OCI-LY3 (cell line): ENCODE measurements around the gene AMN.

Experiments
- H2AFZ ChIP-seq: fragments of 200-600, 300-600 bp; shearing (Covaris generic); 2 replicates; pipeline ENCODE4 v1.6.0; 2014; ENCODE audit warnings: antibody characterized with exemption, low read depth, low read length
- H3K27ac ChIP-seq: fragments of 200-600, 300-600 bp; sonication (generic); 2 replicates; pipeline ENCODE4 v1.5.1; 2014; ENCODE audit warnings: mild to moderate bottlenecking, low read length, moderate library complexity, mixed read lengths
- H3K27me3 ChIP-seq: fragments of 200-600, 300-600 bp; sonication (generic); 2 replicates; pipeline ENCODE4 v1.6.1; 2014; ENCODE audit warnings: low read depth, low read length, mixed read lengths
- H3K36me3 ChIP-seq: fragments of 200-600, 300-600 bp; sonication (generic); replicated peaks from 2 replicates; pipeline ENCODE3; 2014; ENCODE audit warnings: low read depth, low read length, mixed read lengths
- H3K4me1 ChIP-seq: fragments of 300-600, 200-600 bp; sonication (generic); 2 replicates; pipeline ENCODE4 v1.6.1; 2014; ENCODE audit warnings: low read length, mixed read lengths
- H3K4me2 ChIP-seq: fragments of 200-600, 300-600 bp; sonication (generic); 2 replicates; pipeline ENCODE4 v1.6.1; 2014; ENCODE audit warnings: low read length, mixed read lengths
- H3K4me3 ChIP-seq: fragments of 300-600, 200-600 bp; sonication (generic); 2 replicates; pipeline ENCODE4 v1.5.1; 2014; ENCODE audit warnings: antibody characterized with exemption, mild to moderate bottlenecking, low read length, moderate library complexity
- H3K79me2 ChIP-seq: fragments of 300-600, 200-600 bp; shearing (Covaris generic); 2 replicates; pipeline ENCODE4 v1.6.1; 2014; ENCODE audit warnings: mild to moderate bottlenecking, low read length, mixed read lengths
- H3K9ac ChIP-seq: fragments of 300-600, 200-600 bp; shearing (Covaris generic); 2 replicates; pipeline ENCODE4 v1.6.0; 2014; ENCODE audit warnings: mild to moderate bottlenecking, low read length, moderate library complexity
- H3K9me3 ChIP-seq: fragments of 200-600, 300-600 bp; shearing (Covaris generic); 2 replicates; pipeline ENCODE4 v1.6.1; 2014; ENCODE audit warnings: low read length, mixed read lengths; ENCODE audit not compliant: insufficient read depth
- H4K20me1 ChIP-seq: fragments of 200-600, 300-600 bp; sonication (generic); 2 replicates; pipeline ENCODE4 v1.6.1; 2016; ENCODE audit warnings: low read length, mixed read lengths; ENCODE audit not compliant: insufficient read depth
- EZH2phosphoT487 ChIP-seq: fragments of 200-600 bp; shearing (Covaris generic); IDR thresholded peaks from 2 replicates; pipeline ENCODE4 v1.6.1; 2018; ENCODE audit warnings: antibody characterized with exemption, mixed run types, low read depth
- TF ChIP-seq, protein P1 (sequence below): fragments of 200-600, 300-600 bp; sonication (generic); IDR thresholded peaks from 2 replicates; pipeline ENCODE4 v1.5.1; 2014; ENCODE audit warnings: antibody characterized with exemption, low read length, low read depth

The AMN gene

DNA sequence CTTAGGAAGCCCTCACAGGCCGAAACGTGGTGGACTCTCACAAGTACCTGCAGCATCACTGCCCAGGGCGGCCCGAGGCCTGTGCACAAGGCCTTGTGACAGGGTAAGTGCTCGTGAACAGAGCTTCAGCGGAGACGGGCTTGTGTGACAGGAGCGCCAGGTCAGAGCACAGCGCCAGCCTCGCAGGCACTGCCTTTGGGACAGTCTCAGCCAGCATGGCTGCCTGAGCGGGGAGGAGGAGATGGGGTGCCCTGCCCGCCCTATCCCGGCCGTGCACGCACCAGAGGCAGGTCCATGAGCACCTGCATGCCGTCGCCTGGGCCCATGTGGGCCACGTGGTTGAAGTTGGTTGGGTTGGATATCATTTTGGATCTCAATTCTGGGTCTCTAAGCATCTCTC lies 16.9 kb downstream of the AMN start:
- Histone ChIP-seq H3K27ac (no peak overlapping the region), H3K4me3 (no peak overlapping the region), H3K4me1 (peaks cover 14% of the 10 kb centered on the region), H3K27me3 (0 out of 2 replicates have a peak, but pooled peaks cover 6% of the 10 kb centered on the region), H3K36me3 (no peaks in the 10 kb centered on the region), H2AFZ (no peak overlapping the region), H3K9ac (no peak overlapping the region), H3K4me2 (no peak overlapping the region), H3K79me2 (no peaks in the 10 kb centered on the region), H4K20me1 (no peaks in the 10 kb centered on the region), H3K9me3 (no peaks in the 10 kb centered on the region)
- TF ChIP-seq, protein P1, sequence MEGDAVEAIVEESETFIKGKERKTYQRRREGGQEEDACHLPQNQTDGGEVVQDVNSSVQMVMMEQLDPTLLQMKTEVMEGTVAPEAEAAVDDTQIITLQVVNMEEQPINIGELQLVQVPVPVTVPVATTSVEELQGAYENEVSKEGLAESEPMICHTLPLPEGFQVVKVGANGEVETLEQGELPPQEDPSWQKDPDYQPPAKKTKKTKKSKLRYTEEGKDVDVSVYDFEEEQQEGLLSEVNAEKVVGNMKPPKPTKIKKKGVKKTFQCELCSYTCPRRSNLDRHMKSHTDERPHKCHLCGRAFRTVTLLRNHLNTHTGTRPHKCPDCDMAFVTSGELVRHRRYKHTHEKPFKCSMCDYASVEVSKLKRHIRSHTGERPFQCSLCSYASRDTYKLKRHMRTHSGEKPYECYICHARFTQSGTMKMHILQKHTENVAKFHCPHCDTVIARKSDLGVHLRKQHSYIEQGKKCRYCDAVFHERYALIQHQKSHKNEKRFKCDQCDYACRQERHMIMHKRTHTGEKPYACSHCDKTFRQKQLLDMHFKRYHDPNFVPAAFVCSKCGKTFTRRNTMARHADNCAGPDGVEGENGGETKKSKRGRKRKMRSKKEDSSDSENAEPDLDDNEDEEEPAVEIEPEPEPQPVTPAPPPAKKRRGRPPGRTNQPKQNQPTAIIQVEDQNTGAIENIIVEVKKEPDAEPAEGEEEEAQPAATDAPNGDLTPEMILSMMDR = no peak
- no peak for TF ChIP-seq EZH2phosphoT487

DNA sequence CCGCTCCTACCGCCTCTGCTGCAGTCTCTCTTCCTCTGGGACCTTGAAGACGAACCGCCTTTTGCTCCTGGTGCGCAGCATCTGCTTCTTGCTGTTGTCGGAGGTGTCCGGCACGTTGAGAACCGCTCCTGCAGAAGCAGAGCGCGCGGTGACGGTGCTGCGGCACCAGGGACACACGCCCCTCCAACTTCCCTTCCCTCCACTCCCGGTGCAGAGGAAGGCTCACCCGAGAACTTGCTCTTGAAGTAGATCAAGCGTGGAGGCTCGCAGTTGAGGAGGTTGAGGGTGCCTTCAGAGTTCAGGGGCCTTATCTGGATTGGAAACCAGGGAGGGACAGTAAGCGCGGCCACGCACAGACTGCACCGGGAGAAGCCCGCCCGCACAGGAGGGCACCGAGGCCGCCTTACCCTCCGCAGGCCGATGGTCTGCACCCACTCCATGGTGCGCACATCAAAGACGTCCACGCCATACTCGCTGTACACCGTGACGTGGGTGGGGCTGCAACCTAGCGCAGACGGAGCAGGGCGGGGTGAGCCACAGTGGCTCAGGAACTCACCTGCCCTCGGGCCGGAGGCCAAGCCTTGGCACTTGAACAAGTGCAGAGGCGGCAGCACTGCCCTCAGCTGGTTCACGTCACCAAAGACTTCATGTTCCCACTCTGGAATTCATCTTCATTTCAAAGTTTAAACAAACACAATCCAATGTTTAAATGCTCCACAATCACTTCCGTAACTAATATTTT lies 17.5 kb downstream of the AMN start:
- Histone ChIP-seq H3K4me1 (peaks cover 14% of the 10 kb centered on the region), H3K27ac (no peak overlapping the region), H3K9ac (no peak overlapping the region), H2AFZ (no peak overlapping the region), H3K4me3 (no peak overlapping the region), H4K20me1 (no peaks in the 10 kb centered on the region), H3K27me3 (0 out of 2 replicates have a peak, but pooled peaks cover 6% of the 10 kb centered on the region), H3K36me3 (no peaks in the 10 kb centered on the region), H3K4me2 (no peak overlapping the region), H3K79me2 (no peaks in the 10 kb centered on the region), H3K9me3 (no peaks in the 10 kb centered on the region)
- TF ChIP-seq EZH2phosphoT487 = no peak
- TF ChIP-seq, protein P1 = no peak

DNA sequence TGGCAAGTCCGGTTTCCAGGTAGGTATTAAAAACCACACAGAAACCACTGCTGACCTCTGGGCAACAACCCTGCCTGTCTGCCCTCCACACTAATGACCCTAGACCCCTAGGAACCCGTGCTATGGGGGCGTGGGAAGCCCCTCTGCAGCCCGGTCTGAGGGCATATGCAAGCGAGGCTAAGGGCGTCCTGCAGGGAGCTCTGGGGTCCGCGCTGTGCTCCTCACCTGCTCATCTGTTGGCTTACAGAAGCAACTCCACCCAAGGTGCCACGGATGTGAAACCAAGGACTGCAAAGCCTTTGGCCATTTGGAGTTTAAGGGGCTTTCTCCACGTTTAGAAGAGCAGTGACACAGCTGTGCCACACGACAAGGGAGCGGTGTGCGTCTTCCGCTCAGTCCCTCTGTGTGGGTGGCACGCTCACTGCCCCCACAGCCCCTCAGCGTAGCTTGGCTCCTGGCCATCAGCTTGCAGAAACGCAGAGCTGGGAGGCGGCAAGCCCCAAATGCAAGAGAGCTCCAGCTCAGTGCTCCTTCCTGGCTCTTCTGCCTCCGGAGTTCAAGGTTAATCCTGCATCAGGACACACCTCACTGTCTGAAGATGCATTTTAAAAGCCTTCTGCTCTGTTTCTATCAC lies 18.4 kb downstream of the AMN start:
- H3K9ac ChIP-seq = no peak overlapping the region
- no peaks in the 10 kb centered on the region for H3K9me3 ChIP-seq
- H3K4me3 ChIP-seq = no peak overlapping the region
- H4K20me1 ChIP-seq = no peaks in the 10 kb centered on the region
- no peaks in the 10 kb centered on the region for H3K79me2 ChIP-seq
- peaks cover 14% of the 10 kb centered on the region for H3K4me1 ChIP-seq
- 0 out of 2 replicates have a peak, but pooled peaks cover 6% of the 10 kb centered on the region for H3K27me3 ChIP-seq
- no peak overlapping the region for H3K4me2 ChIP-seq
- H2AFZ ChIP-seq = no peak overlapping the region
- no peak overlapping the region for H3K27ac ChIP-seq
- H3K36me3 ChIP-seq = no peaks in the 10 kb centered on the region
- TF ChIP-seq, protein P1 = no peak
- no peak for TF ChIP-seq EZH2phosphoT487

DNA sequence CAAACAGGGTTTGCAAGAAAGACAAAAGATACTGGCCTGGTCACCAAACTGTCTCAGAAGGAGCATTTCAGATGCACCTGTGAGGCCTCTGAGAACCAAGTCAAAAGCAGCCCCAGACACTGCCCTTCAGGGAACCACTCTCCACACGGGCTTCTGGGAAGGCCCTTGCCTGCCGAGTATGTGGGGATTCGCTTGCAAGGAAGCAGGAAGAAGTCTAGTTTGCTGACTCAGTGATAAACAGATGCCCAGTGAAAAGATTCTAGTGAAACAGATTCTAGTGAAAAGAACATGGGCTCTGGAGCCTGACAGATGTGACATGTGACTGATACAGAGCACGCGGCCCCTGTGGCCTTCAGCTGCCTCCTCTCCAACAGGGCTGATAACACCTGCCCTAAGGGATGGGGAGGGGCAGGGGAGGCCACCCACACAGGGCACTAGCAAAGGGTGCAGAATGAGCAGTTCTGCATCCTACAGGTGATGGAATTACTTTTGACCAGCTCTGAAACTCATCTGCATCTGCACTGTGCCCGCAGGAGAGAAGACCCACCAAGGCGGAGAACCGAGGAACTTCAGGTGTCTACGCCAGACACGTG lies 19.1 kb downstream of the AMN start:
- Histone ChIP-seq H3K27ac (no peak overlapping the region), H2AFZ (no peak overlapping the region; the same call in 1 of the 2 replicates), H3K4me2 (peak overlapping the region; percentile 32), H3K27me3 (0 out of 2 replicates have a peak, but pooled peaks cover 6% of the 10 kb centered on the region), H4K20me1 (no peaks in the 10 kb centered on the region), H3K9ac (no peak overlapping the region), H3K4me3 (no peak overlapping the region), H3K79me2 (no peaks in the 10 kb centered on the region), H3K9me3 (no peaks in the 10 kb centered on the region), H3K4me1 (peaks cover 18% of the 10 kb centered on the region), H3K36me3 (no peaks in the 10 kb centered on the region)
- TF ChIP-seq, protein P1 = no peak
- no peak for TF ChIP-seq EZH2phosphoT487
